ENCODE measurements around the gene OMA1.

The OMA1 gene

DNA sequence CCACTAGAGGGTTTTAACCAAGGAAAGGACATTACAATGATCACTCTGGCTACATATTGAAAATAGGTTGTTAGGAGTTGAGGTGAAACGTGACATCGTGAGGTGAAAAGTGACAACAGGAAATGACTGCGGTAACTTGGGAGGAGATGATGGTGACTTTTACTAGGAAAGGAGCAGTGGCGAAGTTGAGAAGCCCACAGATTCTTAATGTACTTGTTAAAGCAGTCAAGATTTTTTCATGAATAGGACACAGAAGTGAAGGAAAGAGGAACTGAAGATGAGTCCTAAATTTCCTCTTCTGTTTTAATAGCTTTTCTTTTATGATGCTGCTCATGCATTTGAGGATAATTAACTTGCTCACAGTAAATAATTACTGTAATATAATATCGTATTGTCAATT lies 59.5 kb downstream of the OMA1 start:
- Histone ChIP-seq H3K9me3 (ENCODE audit: severe bottlenecking) (no peaks in the 10 kb centered on the region), H3K27ac (ENCODE audit: poor library complexity, severe bottlenecking) (no peak overlapping the region), H3K4me3 (ENCODE audit: severe bottlenecking) (no peak overlapping the region), H3K27me3 (ENCODE audit: insufficient read depth, poor library complexity, severe bottlenecking) (no peaks in the 10 kb centered on the region), H3K4me1 (ENCODE audit: insufficient read depth, poor library complexity, severe bottlenecking) (no peaks in the 10 kb centered on the region), H3K36me3 (ENCODE audit: low read depth) (peaks cover 3% of the 10 kb centered on the region; the same call in 1 of the 2 replicates)
- no peak for ATAC-seq (ENCODE audit: low read depth)
- no peak for DNase-seq (ENCODE audit: low spot score)
- TF ChIP-seq CTCF (IDR thresholded peaks at IDR 0.05; ENCODE audit: poor library complexity, severe bottlenecking) = no peak

GRCh38 chr1:58481962-58482361 lies 64.6 kb downstream of the OMA1 start:
- no peak for TF ChIP-seq CTCF (IDR thresholded peaks at IDR 0.05; ENCODE audit: poor library complexity, severe bottlenecking)
- Histone ChIP-seq H3K4me3 (ENCODE audit: severe bottlenecking) (no peak overlapping the region), H3K27ac (ENCODE audit: poor library complexity, severe bottlenecking) (no peak overlapping the region), H3K4me1 (ENCODE audit: insufficient read depth, poor library complexity, severe bottlenecking) (no peaks in the 10 kb centered on the region), H3K36me3 (ENCODE audit: low read depth) (peaks cover 3% of the 10 kb centered on the region; the same call in 1 of the 2 replicates), H3K27me3 (ENCODE audit: insufficient read depth, poor library complexity, severe bottlenecking) (no peaks in the 10 kb centered on the region), H3K9me3 (ENCODE audit: severe bottlenecking) (no peaks in the 10 kb centered on the region)
- ATAC-seq (ENCODE audit: low read depth) = no peak
- DNase-seq (ENCODE audit: low spot score) = no peak

DNA sequence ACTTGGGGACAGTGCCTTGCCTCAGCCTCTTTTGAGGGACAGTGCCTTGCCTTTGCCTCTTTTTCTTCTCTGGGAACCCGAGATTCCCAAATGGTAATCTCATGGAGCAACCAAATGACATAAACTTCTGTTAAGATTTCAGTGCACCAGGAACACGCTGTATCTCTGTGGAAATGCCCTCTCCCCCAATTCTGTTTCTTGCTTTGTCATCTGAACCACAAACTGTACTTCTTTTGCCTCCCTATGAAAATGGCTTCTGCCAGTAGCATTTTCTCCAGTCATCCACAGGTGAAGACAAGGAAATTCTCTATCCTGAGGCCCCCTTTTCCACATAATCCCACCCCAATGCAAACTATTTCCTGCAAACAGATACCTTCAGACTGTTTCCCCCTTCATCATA lies 66.3 kb downstream of the OMA1 start:
- no peak overlapping the region for H3K4me3 ChIP-seq (ENCODE audit: severe bottlenecking)
- DNase-seq (ENCODE audit: low spot score) (no peak), ATAC-seq (ENCODE audit: low read depth) (no peak)
- no peak overlapping the region for H3K27ac ChIP-seq (ENCODE audit: poor library complexity, severe bottlenecking)
- no peaks in the 10 kb centered on the region for H3K27me3 ChIP-seq (ENCODE audit: insufficient read depth, poor library complexity, severe bottlenecking)
- peaks cover 3% of the 10 kb centered on the region; the same call in 1 of the 2 replicates for H3K36me3 ChIP-seq (ENCODE audit: low read depth)
- H3K9me3 ChIP-seq (ENCODE audit: severe bottlenecking) = no peaks in the 10 kb centered on the region
- H3K4me1 ChIP-seq (ENCODE audit: insufficient read depth, poor library complexity, severe bottlenecking) = no peaks in the 10 kb centered on the region
- TF ChIP-seq CTCF (IDR thresholded peaks at IDR 0.05; ENCODE audit: poor library complexity, severe bottlenecking) = no peak

DNA sequence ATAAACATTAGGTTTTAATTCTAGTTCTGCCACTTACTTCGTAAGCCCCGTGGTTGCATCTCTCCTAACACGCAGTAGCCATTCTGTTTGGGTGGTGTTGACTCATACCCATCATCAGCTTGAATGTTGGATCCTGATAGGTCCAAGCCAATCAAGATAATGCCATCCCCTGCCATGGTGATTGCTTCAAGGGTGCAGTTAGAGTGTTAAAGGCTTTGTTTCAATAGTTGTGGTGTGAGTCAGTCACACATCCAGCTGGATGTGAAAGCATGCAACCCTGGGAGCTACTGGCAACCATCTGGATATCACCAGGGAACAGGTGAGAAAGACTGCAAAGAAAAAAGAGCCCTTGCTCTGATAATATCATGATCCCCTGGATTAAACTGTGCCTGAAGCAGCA lies 69.1 kb downstream of the OMA1 start:
- Histone ChIP-seq H3K36me3 (ENCODE audit: low read depth) (no peaks in the 10 kb centered on the region), H3K4me3 (ENCODE audit: severe bottlenecking) (no peak overlapping the region), H3K27me3 (ENCODE audit: insufficient read depth, poor library complexity, severe bottlenecking) (no peaks in the 10 kb centered on the region), H3K4me1 (ENCODE audit: insufficient read depth, poor library complexity, severe bottlenecking) (no peaks in the 10 kb centered on the region), H3K27ac (ENCODE audit: poor library complexity, severe bottlenecking) (no peak overlapping the region), H3K9me3 (ENCODE audit: severe bottlenecking) (no peaks in the 10 kb centered on the region)
- no peak for ATAC-seq (ENCODE audit: low read depth)
- DNase-seq (ENCODE audit: low spot score) = no peak
- TF ChIP-seq CTCF (IDR thresholded peaks at IDR 0.05; ENCODE audit: poor library complexity, severe bottlenecking) = no peak

GRCh38 chr1:58476179-58476578 lies 70.3 kb downstream of the OMA1 start:
- no peaks in the 10 kb centered on the region for H3K36me3 ChIP-seq (ENCODE audit: low read depth)
- H3K9me3 ChIP-seq (ENCODE audit: severe bottlenecking) = no peaks in the 10 kb centered on the region
- ATAC-seq (ENCODE audit: low read depth) = no peak
- H3K4me1 ChIP-seq (ENCODE audit: insufficient read depth, poor library complexity, severe bottlenecking) = no peaks in the 10 kb centered on the region
- no peaks in the 10 kb centered on the region for H3K27me3 ChIP-seq (ENCODE audit: insufficient read depth, poor library complexity, severe bottlenecking)
- no peak for DNase-seq (ENCODE audit: low spot score)
- TF ChIP-seq CTCF (IDR thresholded peaks at IDR 0.05; ENCODE audit: poor library complexity, severe bottlenecking) = no peak
- no peak overlapping the region for H3K4me3 ChIP-seq (ENCODE audit: severe bottlenecking)
- no peak overlapping the region for H3K27ac ChIP-seq (ENCODE audit: poor library complexity, severe bottlenecking)

All from RWPE2 (cell line).